ENCODE measurements around the gene PHLDB2. TPM values are rescaled to one million over a fixed set of nuclear protein-coding genes. Genes with fewer than 3 reads are reported as not detected.

The PHLDB2 gene
- total RNA-seq, 1 experiment from 2014 or later: 13.2 TPM

- no peak overlapping the region for H3K9ac ChIP-seq (ENCODE audit: extremely low read depth, insufficient read length, low read length)
- H4K5ac ChIP-seq (ENCODE audit: insufficient read length, low read depth, low read length): no peak overlapping the region
- H3T11ph ChIP-seq (ENCODE audit: low read length): no peak overlapping the region
- no peaks in the 10 kb centered on the region for H3K23me2 ChIP-seq (ENCODE audit: insufficient read length, low read depth, low read length, poor library complexity, severe bottlenecking)
- no peak overlapping the region for H3K14ac ChIP-seq (ENCODE audit: insufficient read depth, low read length)
- H2BK5ac ChIP-seq (ENCODE audit: insufficient read length, low read length): no peak overlapping the region
- no peak overlapping the region for H2BK120ac ChIP-seq (ENCODE audit: low read depth, low read length, poor library complexity, severe bottlenecking)
- H2BK15ac ChIP-seq (ENCODE audit: low read depth, low read length): no peak overlapping the region
- H4K20me1 ChIP-seq (ENCODE audit: control insufficient read depth, insufficient read depth, insufficient read length): no peaks in the 10 kb centered on the region
- H3K27ac ChIP-seq (ENCODE audit: insufficient read length, low read depth, low read length): no peak overlapping the region
- H2AK5ac ChIP-seq (ENCODE audit: insufficient read length, low read length): no peak overlapping the region
- H3K23ac ChIP-seq (ENCODE audit: insufficient read length, low read depth, low read length): no peak overlapping the region
- no peak overlapping the region for H3K27ac Mint-ChIP-seq
- H3K27me3 ChIP-seq (ENCODE audit: insufficient read depth, low read length): no peaks in the 10 kb centered on the region
- peaks cover 0 to 5% (median 2%) of the 10 kb centered on the region in 3 experiments; a peak in 3 of 7 replicates for H3K36me3 Mint-ChIP-seq (ENCODE audit: insufficient read depth in 1 of 3, low read depth in 3 of 3)
- H3K79me1 ChIP-seq (ENCODE audit: insufficient read depth, low read depth, low read length, poor library complexity, severe bottlenecking): no peaks in the 10 kb centered on the region
- H3K18ac ChIP-seq (ENCODE audit: insufficient read length, low read depth, low read length): no peak overlapping the region
- no peaks in the 10 kb centered on the region for H3K9me3 ChIP-seq (ENCODE audit: control insufficient read depth, low read depth, low read length)
- no peak for TF ChIP-seq CTCF (conservative IDR thresholded peaks at IDR 0.05)
- no peak overlapping the region for H2BK20ac ChIP-seq (ENCODE audit: low read depth, low read length, poor library complexity, severe bottlenecking)
- H4K91ac ChIP-seq (ENCODE audit: insufficient read length, low read depth, low read length): no peak overlapping the region
- DNase-seq: no peak
- no peaks in the 10 kb centered on the region for H3K4me1 Mint-ChIP-seq
- H3K4me3 Mint-ChIP-seq: no peak overlapping the region
- no peaks in the 10 kb centered on the region for H3K79me2 ChIP-seq (ENCODE audit: insufficient read depth, low read length)
- H4K8ac ChIP-seq (replicated peaks; ENCODE audit: insufficient read length, low read depth, low read length): no peak overlapping the region
- H3K27me3 Mint-ChIP-seq (ENCODE audit: low read depth): no peaks in the 10 kb centered on the region
- no peaks in the 10 kb centered on the region for H3K4me1 ChIP-seq (ENCODE audit: insufficient read depth, low read length)
- no peaks in the 10 kb centered on the region for H3K9me3 Mint-ChIP-seq
- WGBS (ENCODE audit: extremely low coverage, insufficient read length, low lambda C conversion rate): no CpG with 5 or more reads among the region's 2 CpGs
- H3K4ac ChIP-seq (ENCODE audit: low read depth, low read length): no peak overlapping the region
- no peak overlapping the region for H3K4me2 ChIP-seq (ENCODE audit: insufficient read depth, insufficient read length, low read length)
- no peak overlapping the region for H2BK12ac ChIP-seq (ENCODE audit: insufficient read length, low read depth, low read length)
- H3K56ac ChIP-seq (ENCODE audit: insufficient read length, low read depth, low read length): no peak overlapping the region
- no peak overlapping the region for H2AFZ ChIP-seq (ENCODE audit: low read length)
Observed at GRCh38 chr3:111939873-111940272, 80.8 kb downstream of the PHLDB2 start.

Data from H9 (cell line).